ENCODE data around the gene DGKZ.
A peak's percentile ranks its signal among the peaks of the same experiment; 100 is the strongest.

The DGKZ gene

GRCh38 chr11:46351148-46351547 is 3.9 kb downstream of the DGKZ start:
- Histone ChIP-seq H3K9me3 (ENCODE audit: insufficient read depth, low read depth, low read length) (no peaks in the 10 kb centered on the region), H3K4me3 (ENCODE audit: low read length, poor library complexity, severe bottlenecking) (peak overlapping the region; percentile 64), H3K9me2 (replicated peaks; ENCODE audit: low read depth, low read length) (no peaks in the 10 kb centered on the region), H3K27me3 (ENCODE audit: insufficient read depth, low read length, poor library complexity, severe bottlenecking) (no peaks in the 10 kb centered on the region), H3K79me2 (ENCODE audit: insufficient read depth, low read length) (peaks cover 95% of the 10 kb centered on the region), H3K9ac (ENCODE audit: low read depth, low read length, poor library complexity, severe bottlenecking) (peak overlapping the region; percentile 56), H4K20me1 (ENCODE audit: insufficient read depth, low read length, poor library complexity, severe bottlenecking) (peaks cover 64% of the 10 kb centered on the region), H3F3A (ENCODE audit: low read depth) (peaks cover 5% of the 10 kb centered on the region), H2AFZ (ENCODE audit: low read length) (no peak overlapping the region), H3K36me3 (ENCODE audit: insufficient read depth, low read length) (peaks cover 10% of the 10 kb centered on the region; the same call in 1 of the 2 replicates), H3K4me2 (ENCODE audit: low read depth, low read length, poor library complexity, severe bottlenecking) (peak overlapping the region; percentile 100), H3K4me1 (ENCODE audit: insufficient read depth, low read length, poor library complexity, severe bottlenecking) (peaks cover 64% of the 10 kb centered on the region)
- TF ChIP-seq EZH2phosphoT487 (IDR thresholded peaks at IDR 0.05; ENCODE audit: borderline replicate concordance) = no peak
- TF ChIP-seq CTCF (conservative IDR thresholded peaks at IDR 0.05; ENCODE audit: low read length) = no peak

- Histone ChIP-seq H3F3A (ENCODE audit: low read depth) (peaks cover 5% of the 10 kb centered on the region; the same call in 1 of the 2 replicates), H2AFZ (ENCODE audit: low read length) (no peak overlapping the region), H3K9me2 (replicated peaks; ENCODE audit: low read depth, low read length) (no peaks in the 10 kb centered on the region), H4K20me1 (ENCODE audit: insufficient read depth, low read length, poor library complexity, severe bottlenecking) (peaks cover 69% of the 10 kb centered on the region), H3K4me1 (ENCODE audit: insufficient read depth, low read length, poor library complexity, severe bottlenecking) (peaks cover 64% of the 10 kb centered on the region), H3K36me3 (ENCODE audit: insufficient read depth, low read length) (peaks cover 14% of the 10 kb centered on the region; the same call in 1 of the 2 replicates), H3K27me3 (ENCODE audit: insufficient read depth, low read length, poor library complexity, severe bottlenecking) (no peaks in the 10 kb centered on the region), H3K4me2 (ENCODE audit: low read depth, low read length, poor library complexity, severe bottlenecking) (peak overlapping the region; percentile 100), H3K9me3 (ENCODE audit: insufficient read depth, low read depth, low read length) (no peaks in the 10 kb centered on the region), H3K4me3 (ENCODE audit: low read length, poor library complexity, severe bottlenecking) (peak overlapping the region; percentile 64), H3K9ac (ENCODE audit: low read depth, low read length, poor library complexity, severe bottlenecking) (peak overlapping the region; percentile 56), H3K79me2 (ENCODE audit: insufficient read depth, low read length) (peaks cover 95% of the 10 kb centered on the region)
- TF ChIP-seq CTCF (conservative IDR thresholded peaks at IDR 0.05; ENCODE audit: low read length) = no peak
- TF ChIP-seq EZH2phosphoT487 (IDR thresholded peaks at IDR 0.05; ENCODE audit: borderline replicate concordance) = no peak
Measured at GRCh38 chr11:46351606-46352005, 4.3 kb downstream of the DGKZ start.

- no peaks in the 10 kb centered on the region for H3K27me3 ChIP-seq (ENCODE audit: insufficient read depth, low read length, poor library complexity, severe bottlenecking)
- no peak overlapping the region for H2AFZ ChIP-seq (ENCODE audit: low read length)
- no peaks in the 10 kb centered on the region for H3K9me2 ChIP-seq (replicated peaks; ENCODE audit: low read depth, low read length)
- peak overlapping the region; percentile 64 for H3K4me3 ChIP-seq (ENCODE audit: low read length, poor library complexity, severe bottlenecking)
- H3K4me1 ChIP-seq (ENCODE audit: insufficient read depth, low read length, poor library complexity, severe bottlenecking) = peaks cover 66% of the 10 kb centered on the region
- peaks cover 5% of the 10 kb centered on the region; the same call in 1 of the 2 replicates for H3F3A ChIP-seq (ENCODE audit: low read depth)
- peaks cover 98% of the 10 kb centered on the region for H3K79me2 ChIP-seq (ENCODE audit: insufficient read depth, low read length)
- H3K4me2 ChIP-seq (ENCODE audit: low read depth, low read length, poor library complexity, severe bottlenecking) = peak overlapping the region; percentile 100
- peak overlapping the region; percentile 56 for H3K9ac ChIP-seq (ENCODE audit: low read depth, low read length, poor library complexity, severe bottlenecking)
- peaks cover 14% of the 10 kb centered on the region; the same call in 1 of the 2 replicates for H3K36me3 ChIP-seq (ENCODE audit: insufficient read depth, low read length)
- peak; percentile 97 for TF ChIP-seq CTCF (conservative IDR thresholded peaks at IDR 0.05; ENCODE audit: low read length)
- TF ChIP-seq EZH2phosphoT487 (IDR thresholded peaks at IDR 0.05; ENCODE audit: borderline replicate concordance) = no peak
- no peaks in the 10 kb centered on the region for H3K9me3 ChIP-seq (ENCODE audit: insufficient read depth, low read depth, low read length)
- H4K20me1 ChIP-seq (ENCODE audit: insufficient read depth, low read length, poor library complexity, severe bottlenecking) = peaks cover 73% of the 10 kb centered on the region
Measured at GRCh38 chr11:46352063-46352841, 5.0 kb downstream of the DGKZ start.

Data from Loucy (cell line).